ENCODE data around the gene PRDM16. TPM values are rescaled to one million over a fixed set of nuclear protein-coding genes. Genes with fewer than 3 reads are reported as not detected.

PRDM16 gene
- total RNA-seq, 1 experiment from 2014 or later, result 6.1 TPM

DNA sequence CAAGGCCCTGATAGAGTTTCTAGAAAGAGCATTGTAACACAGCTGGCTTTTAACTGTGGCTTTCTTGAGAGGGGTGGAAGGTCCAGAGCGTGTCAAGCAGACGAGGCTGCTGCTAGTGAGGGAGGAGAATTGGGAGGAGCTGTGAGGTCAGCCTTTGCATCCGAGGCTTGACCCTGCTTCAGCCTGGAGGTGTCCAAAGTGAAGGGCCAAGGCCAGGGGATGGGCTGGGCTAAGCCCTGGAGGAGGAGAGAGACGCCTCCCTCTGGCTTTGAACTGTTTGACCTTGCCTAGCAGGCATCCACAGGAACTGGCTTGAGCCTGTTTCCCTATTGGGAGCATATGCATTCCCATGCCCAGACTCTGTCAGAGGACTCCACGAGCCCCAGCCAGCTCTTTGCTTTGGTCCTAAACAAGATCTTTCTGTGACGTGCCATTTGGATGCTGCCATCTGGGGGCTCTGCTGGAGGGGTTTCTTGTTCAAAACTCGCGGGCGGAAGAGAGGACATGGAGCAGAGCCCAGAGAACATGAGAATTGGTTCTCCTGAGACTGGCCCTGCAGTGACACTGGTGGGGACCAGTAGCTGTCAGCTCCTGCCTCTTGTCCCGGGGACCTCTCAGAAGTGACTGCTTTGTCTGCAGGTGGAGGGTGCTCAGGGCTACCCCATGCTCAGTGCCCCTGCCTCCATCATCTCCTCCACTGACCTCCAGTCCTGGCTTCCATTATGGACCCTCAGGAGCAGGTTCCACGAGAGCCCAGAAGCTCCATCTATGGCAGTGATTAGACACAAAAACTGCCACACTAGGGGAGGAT is 42.2 kb upstream of the PRDM16 start:
- RAD21 ChIA-PET (ENCODE audit: low non-redundant PET in 1 of 2, low total read pairs in 2 of 2, uncharacterized antibody in 2 of 2, unreplicated experiment in 2 of 2), result no interaction called here
- no peaks in the 10 kb centered on the region for H3K9me3 ChIP-seq (ENCODE audit: control insufficient read depth in 1 of 2, insufficient read depth in 1 of 2, low read depth in 1 of 2, low read length in 2 of 2)
- CTCF ChIA-PET, result no interaction called here
- DNase-seq (ENCODE audit: low read depth, low spot score), result no peak
- H3K27me3 ChIP-seq (ENCODE audit: insufficient read depth, low read length), result peaks cover 4% of the 10 kb centered on the region; the same call in 1 of the 2 replicates
- H3K4me2 ChIP-seq (ENCODE audit: low read length), result no peak overlapping the region
- H3K36me3 ChIP-seq (ENCODE audit: control insufficient read depth in 1 of 2, insufficient read depth in 2 of 2, low read length in 2 of 2), result no peaks in the 10 kb centered on the region
- H3K9ac ChIP-seq (ENCODE audit: low read length), result no peak overlapping the region
- TF ChIP-seq, protein P1, sequence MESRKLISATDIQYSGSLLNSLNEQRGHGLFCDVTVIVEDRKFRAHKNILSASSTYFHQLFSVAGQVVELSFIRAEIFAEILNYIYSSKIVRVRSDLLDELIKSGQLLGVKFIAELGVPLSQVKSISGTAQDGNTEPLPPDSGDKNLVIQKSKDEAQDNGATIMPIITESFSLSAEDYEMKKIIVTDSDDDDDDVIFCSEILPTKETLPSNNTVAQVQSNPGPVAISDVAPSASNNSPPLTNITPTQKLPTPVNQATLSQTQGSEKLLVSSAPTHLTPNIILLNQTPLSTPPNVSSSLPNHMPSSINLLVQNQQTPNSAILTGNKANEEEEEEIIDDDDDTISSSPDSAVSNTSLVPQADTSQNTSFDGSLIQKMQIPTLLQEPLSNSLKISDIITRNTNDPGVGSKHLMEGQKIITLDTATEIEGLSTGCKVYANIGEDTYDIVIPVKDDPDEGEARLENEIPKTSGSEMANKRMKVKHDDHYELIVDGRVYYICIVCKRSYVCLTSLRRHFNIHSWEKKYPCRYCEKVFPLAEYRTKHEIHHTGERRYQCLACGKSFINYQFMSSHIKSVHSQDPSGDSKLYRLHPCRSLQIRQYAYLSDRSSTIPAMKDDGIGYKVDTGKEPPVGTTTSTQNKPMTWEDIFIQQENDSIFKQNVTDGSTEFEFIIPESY (IDR thresholded peaks at IDR 0.05; ENCODE audit: extremely low read depth, insufficient replicate concordance, low read length), result no peak
- TF ChIP-seq CBX3 (IDR thresholded peaks at IDR 0.05; ENCODE audit: low read depth), result no peak
- no peak for TF ChIP-seq FOSL1 (IDR thresholded peaks at IDR 0.05; ENCODE audit: low read depth)
- no peak for TF ChIP-seq YY1 (IDR thresholded peaks at IDR 0.05; ENCODE audit: extremely low read depth, insufficient replicate concordance, low read depth, low read length)
- TF ChIP-seq, protein P2, sequence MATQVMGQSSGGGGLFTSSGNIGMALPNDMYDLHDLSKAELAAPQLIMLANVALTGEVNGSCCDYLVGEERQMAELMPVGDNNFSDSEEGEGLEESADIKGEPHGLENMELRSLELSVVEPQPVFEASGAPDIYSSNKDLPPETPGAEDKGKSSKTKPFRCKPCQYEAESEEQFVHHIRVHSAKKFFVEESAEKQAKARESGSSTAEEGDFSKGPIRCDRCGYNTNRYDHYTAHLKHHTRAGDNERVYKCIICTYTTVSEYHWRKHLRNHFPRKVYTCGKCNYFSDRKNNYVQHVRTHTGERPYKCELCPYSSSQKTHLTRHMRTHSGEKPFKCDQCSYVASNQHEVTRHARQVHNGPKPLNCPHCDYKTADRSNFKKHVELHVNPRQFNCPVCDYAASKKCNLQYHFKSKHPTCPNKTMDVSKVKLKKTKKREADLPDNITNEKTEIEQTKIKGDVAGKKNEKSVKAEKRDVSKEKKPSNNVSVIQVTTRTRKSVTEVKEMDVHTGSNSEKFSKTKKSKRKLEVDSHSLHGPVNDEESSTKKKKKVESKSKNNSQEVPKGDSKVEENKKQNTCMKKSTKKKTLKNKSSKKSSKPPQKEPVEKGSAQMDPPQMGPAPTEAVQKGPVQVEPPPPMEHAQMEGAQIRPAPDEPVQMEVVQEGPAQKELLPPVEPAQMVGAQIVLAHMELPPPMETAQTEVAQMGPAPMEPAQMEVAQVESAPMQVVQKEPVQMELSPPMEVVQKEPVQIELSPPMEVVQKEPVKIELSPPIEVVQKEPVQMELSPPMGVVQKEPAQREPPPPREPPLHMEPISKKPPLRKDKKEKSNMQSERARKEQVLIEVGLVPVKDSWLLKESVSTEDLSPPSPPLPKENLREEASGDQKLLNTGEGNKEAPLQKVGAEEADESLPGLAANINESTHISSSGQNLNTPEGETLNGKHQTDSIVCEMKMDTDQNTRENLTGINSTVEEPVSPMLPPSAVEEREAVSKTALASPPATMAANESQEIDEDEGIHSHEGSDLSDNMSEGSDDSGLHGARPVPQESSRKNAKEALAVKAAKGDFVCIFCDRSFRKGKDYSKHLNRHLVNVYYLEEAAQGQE (IDR thresholded peaks at IDR 0.05; ENCODE audit: low read depth), result no peak
- no peaks in the 10 kb centered on the region for H3K9me2 ChIP-seq (ENCODE audit: insufficient read depth)
- H4K20me1 ChIP-seq (ENCODE audit: insufficient read depth), result no peaks in the 10 kb centered on the region
- no peak overlapping the region for H3K4me3 ChIP-seq (replicated peaks in 1 of 2; ENCODE audit: low read depth in 1 of 2, low read length in 2 of 2)
- H3K4me1 ChIP-seq (ENCODE audit: control insufficient read depth in 1 of 2, insufficient read depth in 2 of 2, low read length in 2 of 2), result no peaks in the 10 kb centered on the region
- no TSS peak for BruUV-seq (replicated peaks)
- H3K79me2 ChIP-seq (ENCODE audit: insufficient read depth, low read length), result no peaks in the 10 kb centered on the region
- POLR2A ChIA-PET, result no interaction called here
- no peak overlapping the region for H3K27ac ChIP-seq (ENCODE audit: low read depth, low read length)
- intact Hi-C loops (cut with micrococcal nuclease), result no loop called here
- no peak for ATAC-seq
- H2AFZ ChIP-seq (ENCODE audit: low read depth, low read length, poor library complexity, severe bottlenecking), result no peak overlapping the region
